ENCODE results near the gene VPS13A. TPM values are rescaled to one million over a fixed set of nuclear protein-coding genes. Genes with fewer than 3 reads are reported as not detected.
A peak's percentile ranks its signal among the peaks of the same experiment; 100 is the strongest.

The VPS13A gene
- total and polyA plus RNA-seq, 12 donors: 16.2 to 64.0 (median 32.2) TPM

DNA sequence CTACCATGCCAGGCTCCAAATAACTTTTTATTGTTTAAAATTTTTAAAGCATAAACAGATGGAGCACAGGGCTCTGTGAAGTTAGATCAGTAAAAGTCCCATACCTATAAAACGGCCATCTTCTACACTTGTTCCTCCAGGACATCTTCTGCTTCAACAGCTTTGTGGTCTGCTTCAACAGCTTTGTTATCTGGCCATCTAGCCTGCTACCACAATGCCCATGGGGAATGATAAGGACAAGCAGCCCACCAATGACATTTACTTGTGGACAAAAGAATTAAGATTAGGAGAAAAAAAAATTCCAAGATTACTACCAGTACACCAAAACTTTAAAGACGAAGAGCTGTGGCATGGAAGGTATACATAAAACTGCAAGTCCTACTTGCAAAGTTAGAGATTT lies 2.2 kb upstream of the VPS13A start:
- DNase-seq: no peak
- no peak overlapping the region for H3K4me3 ChIP-seq
- H3K4me1 ChIP-seq (replicated peaks in 1 of 2): peaks cover 0 to 20% of the 10 kb centered on the region in 2 donors
- TF ChIP-seq, protein P1, sequence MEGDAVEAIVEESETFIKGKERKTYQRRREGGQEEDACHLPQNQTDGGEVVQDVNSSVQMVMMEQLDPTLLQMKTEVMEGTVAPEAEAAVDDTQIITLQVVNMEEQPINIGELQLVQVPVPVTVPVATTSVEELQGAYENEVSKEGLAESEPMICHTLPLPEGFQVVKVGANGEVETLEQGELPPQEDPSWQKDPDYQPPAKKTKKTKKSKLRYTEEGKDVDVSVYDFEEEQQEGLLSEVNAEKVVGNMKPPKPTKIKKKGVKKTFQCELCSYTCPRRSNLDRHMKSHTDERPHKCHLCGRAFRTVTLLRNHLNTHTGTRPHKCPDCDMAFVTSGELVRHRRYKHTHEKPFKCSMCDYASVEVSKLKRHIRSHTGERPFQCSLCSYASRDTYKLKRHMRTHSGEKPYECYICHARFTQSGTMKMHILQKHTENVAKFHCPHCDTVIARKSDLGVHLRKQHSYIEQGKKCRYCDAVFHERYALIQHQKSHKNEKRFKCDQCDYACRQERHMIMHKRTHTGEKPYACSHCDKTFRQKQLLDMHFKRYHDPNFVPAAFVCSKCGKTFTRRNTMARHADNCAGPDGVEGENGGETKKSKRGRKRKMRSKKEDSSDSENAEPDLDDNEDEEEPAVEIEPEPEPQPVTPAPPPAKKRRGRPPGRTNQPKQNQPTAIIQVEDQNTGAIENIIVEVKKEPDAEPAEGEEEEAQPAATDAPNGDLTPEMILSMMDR (IDR thresholded peaks at IDR 0.05): no peak
- TF ChIP-seq POLR2A (IDR thresholded peaks at IDR 0.05): no peak
- H3K27ac ChIP-seq: no peak overlapping the region
- intact Hi-C loops (cut with DNase I): no loop called here
- 63 to 78% (median 71%) methylated on average over 2 of the region's 2 CpGs for WGBS, 4 donors
- H3K36me3 ChIP-seq (replicated peaks in 1 of 2): no peaks in the 10 kb centered on the region
- H3K9me3 ChIP-seq (replicated peaks in 1 of 3): no peaks in the 10 kb centered on the region
- H3K27me3 ChIP-seq: no peaks in the 10 kb centered on the region

DNA sequence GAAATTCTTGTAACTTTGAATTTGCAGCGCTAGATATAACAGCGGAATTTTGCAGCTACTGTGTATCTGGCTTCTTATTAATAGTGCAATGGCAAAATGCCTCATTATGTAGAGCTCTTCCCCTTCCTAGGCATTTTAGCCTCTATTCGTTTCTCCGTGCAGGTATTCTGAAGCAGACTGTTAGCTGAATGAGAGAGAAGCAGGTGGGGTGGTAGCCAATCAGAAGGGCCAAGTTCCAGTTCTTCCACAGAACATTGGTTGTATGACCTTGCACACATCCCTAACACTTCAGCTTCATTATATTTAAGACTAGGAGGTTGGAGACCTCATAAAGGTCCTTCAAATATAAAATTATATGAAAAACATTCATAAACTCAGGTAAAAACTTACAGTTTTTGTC lies 1.2 kb upstream of the VPS13A start:
- intact Hi-C loops (cut with DNase I): no loop called here
- H3K9me3 ChIP-seq (replicated peaks in 1 of 3): no peaks in the 10 kb centered on the region
- H3K27ac ChIP-seq: no peak overlapping the region
- no peaks in the 10 kb centered on the region for H3K27me3 ChIP-seq
- DNase-seq: no peak
- H3K36me3 ChIP-seq (replicated peaks in 1 of 2): no peaks in the 10 kb centered on the region
- H3K4me1 ChIP-seq (replicated peaks in 1 of 2): peaks cover 0 to 20% of the 10 kb centered on the region in 2 donors
- 52 to 59% (median 55%) methylated on average over 4 of the region's 4 CpGs for WGBS, 4 donors
- TF ChIP-seq POLR2A (IDR thresholded peaks at IDR 0.05): no peak
- TF ChIP-seq, protein P1 (IDR thresholded peaks at IDR 0.05): no peak
- H3K4me3 ChIP-seq: no peak overlapping the region

DNA sequence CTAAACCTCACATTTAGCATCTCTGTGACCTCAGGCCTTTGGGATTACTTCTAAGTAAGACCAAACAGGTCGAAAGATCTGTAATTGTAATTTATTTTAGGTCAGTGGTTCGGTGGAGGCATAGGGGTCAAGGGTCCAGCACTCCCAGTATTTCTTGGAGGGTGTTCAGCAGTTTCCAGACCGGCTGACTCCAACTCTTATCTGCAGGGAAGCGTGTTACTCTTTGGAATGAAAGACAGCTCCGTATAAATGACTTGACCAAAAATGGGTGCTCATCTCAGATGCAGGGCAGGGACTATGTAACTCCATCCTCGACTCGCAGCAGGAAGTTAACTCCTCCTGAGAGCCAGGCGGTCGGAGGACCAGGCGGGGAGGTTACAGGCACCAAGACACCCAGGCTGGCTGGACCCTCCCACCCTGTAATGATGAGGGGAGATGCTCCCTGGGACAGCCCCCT lies 620 bp upstream of the VPS13A start:
- H3K27ac ChIP-seq: peak overlapping the region in 3 of 5 donors; percentile 81 to 88 (median 83)
- 1 to 3% (median 1%) methylated on average over 8 to 10 of the region's 10 CpGs for WGBS, 4 donors
- no peaks in the 10 kb centered on the region for H3K27me3 ChIP-seq
- TF ChIP-seq POLR2A (IDR thresholded peaks at IDR 0.05): no peak
- TF ChIP-seq, protein P1 (IDR thresholded peaks at IDR 0.05): no peak
- intact Hi-C loops (cut with DNase I): no loop called here
- DNase-seq: no peak
- peak overlapping the region in 3 of 4 donors; percentile 38 to 75 (median 74) for H3K4me3 ChIP-seq
- no peaks in the 10 kb centered on the region for H3K9me3 ChIP-seq (replicated peaks in 1 of 3)
- peaks cover 0 to 20% of the 10 kb centered on the region in 2 donors for H3K4me1 ChIP-seq (replicated peaks in 1 of 2)
- H3K36me3 ChIP-seq (replicated peaks in 1 of 2): no peaks in the 10 kb centered on the region

DNA sequence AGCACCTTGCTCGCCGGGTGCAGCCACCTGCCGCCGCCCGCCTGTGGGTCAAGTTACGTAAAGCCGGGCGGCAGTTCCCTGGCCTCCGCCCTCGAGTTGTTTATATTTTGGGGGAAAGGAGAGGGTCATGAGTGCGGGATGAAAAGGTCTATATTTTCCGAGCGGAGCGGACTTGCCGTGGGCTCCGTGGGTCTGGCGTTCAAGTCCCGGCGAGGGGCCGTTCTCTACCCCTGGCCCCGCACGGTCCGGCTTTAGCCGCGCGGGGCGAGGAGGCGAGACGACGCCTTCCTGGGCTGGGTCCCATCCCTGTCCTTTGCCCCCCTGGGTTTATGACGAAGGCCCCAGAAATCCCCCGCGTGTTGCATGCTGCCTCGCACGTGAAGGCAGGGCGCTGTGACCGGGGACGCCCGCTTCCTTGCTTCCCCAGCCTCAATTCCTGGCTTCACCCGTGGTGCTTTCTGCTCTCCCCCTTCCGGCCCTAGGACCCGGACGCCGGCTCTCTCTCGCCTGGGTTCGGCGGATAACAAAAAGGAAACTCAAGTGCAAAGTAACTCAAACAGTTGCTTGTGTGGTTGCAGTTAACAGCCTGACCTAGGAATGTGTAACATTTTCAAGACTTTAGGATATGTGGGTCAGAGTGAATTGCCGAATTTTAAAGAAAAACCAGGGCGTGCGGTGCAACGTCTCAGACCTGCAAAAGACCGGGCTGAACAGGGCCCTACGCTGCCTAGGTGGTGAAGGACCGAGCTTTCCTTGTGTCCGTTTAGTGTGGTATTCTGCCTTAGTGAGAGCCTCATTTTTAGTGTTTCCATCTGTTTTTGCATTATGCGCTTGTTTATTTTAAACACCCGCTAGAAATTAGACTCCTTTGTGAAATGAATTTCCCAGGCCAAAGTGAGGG lies 810 bp downstream of the VPS13A start:
- Histone ChIP-seq H3K27me3 (no peaks in the 10 kb centered on the region), H3K36me3 (replicated peaks in 1 of 2) (no peaks in the 10 kb centered on the region), H3K4me1 (replicated peaks in 1 of 2) (peaks cover 0 to 20% of the 10 kb centered on the region in 2 donors), H3K9me3 (replicated peaks in 1 of 3) (no peaks in the 10 kb centered on the region), H3K27ac (peak overlapping the region; percentile 29 to 88 (median 81)), H3K4me3 (peak overlapping the region; percentile 43 to 82 (median 74))
- intact Hi-C loops (cut with DNase I): no loop called here
- WGBS, 4 donors: 1 to 3% (median 2%) methylated on average over 20 to 57 of the region's 57 CpGs
- DNase-seq: peak; percentile 36 to 67 (median 51)
- TF ChIP-seq, protein P1 (IDR thresholded peaks at IDR 0.05): no peak
- no peak for TF ChIP-seq POLR2A (IDR thresholded peaks at IDR 0.05)

Measured in adrenal gland (tissue), 12 donors.